CD4-positive, alpha-beta T cell treated with Interleukin-10 for 1 hour (primary cell): Measurements from ENCODE around the gene ATG10.

ENCODE experiments used
- DNase-seq: peaks from one replicate; pipeline ENCODE4 v3.0.0-alpha.2; 2020

The ATG10 gene

DNA sequence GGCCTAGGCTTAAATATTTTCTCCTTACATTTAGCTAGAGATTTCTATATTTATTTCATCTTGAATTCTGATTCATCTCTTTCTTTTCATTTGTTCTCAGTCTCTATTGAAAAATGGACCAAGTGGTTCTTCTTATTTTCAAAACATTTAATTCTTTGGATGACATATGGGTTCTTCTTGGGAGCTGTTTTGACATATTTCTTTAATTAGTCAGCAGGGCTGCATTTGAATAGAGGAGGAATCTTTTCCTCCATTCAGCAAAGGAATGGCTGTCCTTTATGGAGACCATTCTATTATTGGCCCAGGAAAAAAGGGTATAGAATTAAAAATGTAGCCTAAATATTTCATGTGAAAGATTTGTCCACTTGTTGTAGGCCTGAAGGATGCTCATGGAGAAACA, 196.5 kb downstream of the ATG10 start:
- no peak for DNase-seq

GRCh38 chr5:82169892-82170291, 198.1 kb downstream of the ATG10 start:
- DNase-seq: no peak

GRCh38 chr5:82174128-82174918, 202.5 kb downstream of the ATG10 start:
- DNase-seq: peak; percentile 49

- no peak for DNase-seq
Measured at GRCh38 chr5:82174919-82175219, 203.0 kb downstream of the ATG10 start.

- DNase-seq: no peak
Measured at GRCh38 chr5:82176115-82176814, 204.4 kb downstream of the ATG10 start.

DNA sequence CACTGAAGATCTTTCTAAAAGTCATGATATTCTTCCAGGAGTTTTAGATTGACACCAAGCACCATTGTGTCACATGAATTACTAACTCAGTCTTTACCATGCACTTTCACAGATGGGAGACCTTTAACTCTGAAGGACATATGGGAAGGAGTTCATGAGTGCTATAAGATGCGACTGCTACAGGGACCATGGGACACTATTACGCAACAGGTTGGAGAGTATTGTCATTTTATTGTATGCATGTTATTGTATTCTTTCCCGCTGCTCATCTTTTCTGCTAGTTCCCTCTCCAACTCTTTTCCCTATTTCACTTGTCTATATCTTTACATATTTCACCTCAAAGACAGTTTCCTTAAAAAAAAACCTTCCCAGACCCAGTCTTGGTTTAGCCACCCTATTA, 206.6 kb downstream of the ATG10 start:
- no peak for DNase-seq

DNA sequence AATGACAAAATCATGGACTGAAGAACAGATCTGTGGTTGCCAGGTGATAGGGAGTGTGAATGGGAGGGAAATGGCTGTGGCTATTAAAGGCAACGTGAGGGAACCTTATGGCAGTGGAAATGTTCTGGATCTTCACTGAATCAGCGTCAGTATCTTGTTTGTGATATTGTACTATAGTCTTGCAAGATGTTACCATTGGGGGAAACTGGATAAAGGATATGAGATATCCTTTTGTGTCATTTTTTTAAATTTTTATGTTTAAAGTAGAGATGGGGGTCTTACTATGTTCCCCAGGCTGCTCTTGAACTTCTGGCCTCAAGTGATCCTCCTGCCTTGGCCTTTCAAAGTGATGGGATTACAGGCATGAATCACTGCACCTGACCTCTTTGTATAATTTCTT, 210.8 kb downstream of the ATG10 start:
- no peak for DNase-seq

DNA sequence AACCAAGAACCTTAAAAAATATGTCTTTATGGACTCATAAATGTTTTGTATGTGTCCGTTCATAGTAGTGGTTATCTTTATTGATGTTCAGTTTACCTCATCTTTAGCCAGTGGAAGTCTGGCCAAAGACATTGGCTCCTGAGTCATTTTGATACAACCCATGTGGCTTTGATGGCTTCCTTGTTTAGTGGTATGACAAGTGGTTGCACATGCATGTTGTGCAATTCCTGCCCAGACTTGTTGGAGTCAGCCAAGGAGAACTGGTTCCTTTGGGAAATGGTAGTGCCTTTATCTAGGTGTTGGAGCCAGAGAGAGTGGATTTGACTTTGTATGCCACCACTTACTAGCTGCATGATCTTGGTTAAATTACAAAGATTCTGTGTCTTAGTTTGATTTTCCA, 212.0 kb downstream of the ATG10 start:
- no peak for DNase-seq

- DNase-seq: no peak
Measured at GRCh38 chr5:82185851-82186250, 214.0 kb downstream of the ATG10 start.

DNA sequence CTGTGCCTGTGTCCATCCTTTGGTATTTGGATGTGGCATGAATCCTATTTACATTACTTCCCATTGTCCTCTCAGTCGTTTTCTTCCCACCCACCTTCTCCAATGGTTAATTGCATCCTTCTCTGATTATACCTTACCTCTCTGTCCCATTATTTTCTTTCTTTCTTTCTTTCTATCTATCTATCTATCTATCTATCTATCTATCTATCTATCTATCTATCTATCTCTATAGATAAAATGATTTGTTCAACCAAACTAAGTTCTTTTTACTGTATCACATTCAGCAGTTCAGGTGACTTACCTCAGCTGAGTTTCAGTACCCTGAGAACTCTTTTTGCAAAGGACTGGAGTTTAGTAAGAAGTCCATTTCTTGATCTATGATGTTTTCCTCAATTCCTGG, 225.7 kb downstream of the ATG10 start:
- no peak for DNase-seq

DNA sequence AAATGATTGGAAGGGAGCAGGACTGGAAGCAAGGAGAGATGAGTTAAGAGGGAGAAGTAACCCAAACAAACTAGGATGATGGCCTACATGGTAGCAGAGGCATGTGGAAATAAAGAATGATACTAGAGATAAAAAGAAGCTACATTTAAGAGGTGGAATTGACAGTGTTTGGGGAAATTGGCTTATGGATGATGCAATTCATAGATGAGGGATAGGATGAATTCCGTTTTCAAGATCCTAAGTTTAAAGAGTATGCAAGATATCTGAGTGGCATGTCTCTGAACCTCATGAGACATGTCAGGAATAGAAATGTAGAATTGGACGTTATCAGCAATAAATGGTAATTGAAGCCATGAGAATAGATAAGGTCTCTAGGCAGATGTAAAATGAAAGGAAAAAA, 232.7 kb downstream of the ATG10 start:
- no peak for DNase-seq

DNA sequence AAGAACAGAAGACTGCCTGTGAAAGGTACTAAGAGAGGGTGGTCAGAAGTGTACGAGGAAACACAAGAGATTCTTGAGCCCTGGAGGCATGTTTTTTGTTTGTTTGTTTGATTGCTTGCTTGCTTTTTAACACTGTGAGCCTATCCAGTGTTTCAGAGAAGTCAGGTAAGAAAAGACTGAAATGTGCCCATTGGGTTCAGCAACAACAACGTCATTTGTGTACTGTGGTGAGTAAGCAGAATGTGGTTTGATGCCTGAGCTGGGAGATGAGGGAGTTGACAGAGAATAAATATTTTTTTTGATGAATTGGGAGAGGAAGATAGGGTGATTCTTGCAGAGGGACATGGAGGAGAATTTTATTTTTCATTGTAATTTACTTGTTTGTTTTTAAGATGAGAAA, 233.2 kb downstream of the ATG10 start:
- no peak for DNase-seq

- no peak for DNase-seq
Measured at GRCh38 chr5:82208371-82208770, 236.5 kb downstream of the ATG10 start.

DNA sequence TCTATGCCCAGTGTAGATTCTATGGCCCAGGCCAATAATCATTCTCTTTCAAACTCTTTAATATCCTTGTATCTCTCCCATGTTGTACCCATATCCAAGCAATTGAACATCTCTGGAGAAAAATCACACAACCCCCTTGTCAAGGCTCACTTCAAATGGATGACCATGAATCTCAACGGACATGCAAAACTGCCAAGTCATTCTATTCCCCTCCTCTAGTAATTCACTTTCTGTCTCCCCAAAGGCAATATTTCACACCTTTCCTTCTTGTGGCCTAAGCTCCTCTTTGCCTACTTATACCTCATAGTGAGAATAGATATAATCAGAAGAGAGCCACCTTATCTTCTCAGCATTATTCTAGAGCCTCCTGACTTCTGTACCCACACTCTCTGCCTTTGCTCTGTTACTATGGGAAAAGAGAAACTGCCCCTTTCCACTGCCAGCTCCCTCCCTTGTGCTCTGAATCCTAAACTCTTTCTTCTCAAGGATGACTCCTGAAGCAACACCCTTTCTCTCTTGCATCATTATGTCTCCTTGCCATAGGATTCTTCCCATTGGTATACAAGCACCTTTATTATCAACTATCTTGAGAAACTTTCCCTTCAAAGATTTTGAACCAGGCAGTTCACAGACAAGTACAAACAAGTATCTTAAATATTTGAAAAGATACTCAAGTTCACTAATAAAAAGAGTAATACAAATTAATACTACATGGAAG, 240.2 kb downstream of the ATG10 start:
- DNase-seq: no peak

GRCh38 chr5:82217917-82218316, 246.1 kb downstream of the ATG10 start:
- DNase-seq: no peak

- no peak for DNase-seq
Measured at GRCh38 chr5:82218374-82219156, 246.7 kb downstream of the ATG10 start.

DNA sequence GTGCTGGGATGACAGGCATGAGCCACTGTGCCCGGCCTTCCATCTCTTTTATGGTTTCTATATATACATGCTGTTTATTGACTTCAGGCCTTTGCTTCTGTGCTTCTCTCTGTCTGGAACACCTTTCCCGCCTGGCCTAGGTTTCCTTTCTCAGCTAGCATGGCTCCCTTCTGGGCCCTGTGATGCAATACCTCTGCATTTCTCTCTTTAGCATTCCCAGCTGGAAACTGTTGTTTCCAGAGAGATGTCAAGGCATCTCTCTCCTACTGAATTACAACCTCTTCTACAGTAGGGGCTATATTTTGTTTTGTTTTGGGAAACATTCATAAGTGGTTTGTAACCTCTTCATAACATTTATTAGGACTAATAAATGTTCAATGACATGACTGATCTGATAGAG, 249.2 kb downstream of the ATG10 start:
- DNase-seq: no peak

DNA sequence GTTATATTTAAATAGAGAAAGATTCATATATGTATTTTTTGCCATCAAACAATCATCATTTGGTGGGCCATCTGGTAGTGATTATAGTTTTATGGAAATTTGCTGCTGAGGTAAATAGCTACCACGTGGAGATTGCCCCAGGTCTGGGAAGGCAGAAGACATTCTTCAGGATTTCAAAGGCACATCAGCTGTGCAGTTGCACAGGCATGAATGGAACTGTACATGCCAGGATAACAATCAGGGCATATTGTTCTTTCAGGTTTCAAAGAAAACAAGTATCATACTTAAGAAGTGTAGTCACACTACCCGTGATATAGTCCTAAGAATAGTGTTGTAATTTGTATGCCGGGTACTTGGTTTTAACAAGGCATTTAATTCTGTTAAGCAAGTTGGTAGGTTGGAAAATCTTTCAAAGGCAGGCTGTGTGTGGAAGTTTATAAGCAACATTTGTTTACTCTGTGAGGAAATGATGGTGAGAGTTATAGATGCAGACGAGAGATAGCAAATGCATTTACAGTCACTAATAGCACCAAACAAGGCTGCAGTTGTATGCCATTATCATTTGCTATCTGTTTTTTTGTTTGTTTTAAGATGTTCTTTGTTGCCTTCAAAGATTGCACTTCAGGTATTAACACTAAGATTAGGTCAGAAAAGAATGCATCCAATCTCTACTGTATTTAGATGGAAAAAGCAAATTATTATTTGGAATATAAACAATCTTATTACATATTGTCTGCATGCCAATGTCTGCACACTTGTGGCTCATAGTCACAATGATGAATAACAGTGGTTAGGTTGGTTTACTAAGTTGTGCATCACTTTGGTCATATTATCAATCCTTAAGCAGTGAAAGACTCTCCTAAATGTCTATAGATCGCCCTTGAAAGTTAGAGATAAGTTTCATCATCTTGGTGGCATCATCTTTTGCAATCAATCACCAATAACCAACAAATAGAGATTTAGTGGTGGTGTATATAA, 251.1 kb downstream of the ATG10 start:
- no peak for DNase-seq

- peak; percentile 70 for DNase-seq
Measured at GRCh38 chr5:82225525-82226172, 253.8 kb downstream of the ATG10 start.

- no peak for DNase-seq
Measured at GRCh38 chr5:82234885-82235284, 263.1 kb downstream of the ATG10 start.

DNA sequence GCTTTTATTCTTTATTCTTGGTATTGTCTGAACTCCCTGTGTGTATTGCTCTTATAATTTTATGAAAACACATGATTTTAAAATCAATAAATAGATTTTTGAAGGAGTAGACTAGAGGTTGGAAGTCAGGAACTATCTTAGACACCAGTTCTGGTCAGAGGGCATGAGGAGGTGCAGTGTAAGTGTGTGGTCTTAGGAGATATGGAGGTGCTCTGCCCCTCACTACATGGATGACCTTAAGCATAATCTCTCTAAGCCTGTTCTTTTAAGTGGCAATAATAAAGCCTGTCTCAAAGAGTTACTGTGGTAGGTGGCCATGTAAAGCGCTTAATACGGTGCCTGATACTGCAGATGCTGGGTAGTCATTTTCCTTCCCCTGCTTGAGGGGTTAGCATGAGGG, 272.3 kb downstream of the ATG10 start:
- no peak for DNase-seq
